ENCODE data around the gene LGALS9.
"Not testable (repeated sequence)": the region's sequence is repeated elsewhere in the genome, so short reads cannot be mapped to it uniquely, and the experiment has no call there.

DNA sequence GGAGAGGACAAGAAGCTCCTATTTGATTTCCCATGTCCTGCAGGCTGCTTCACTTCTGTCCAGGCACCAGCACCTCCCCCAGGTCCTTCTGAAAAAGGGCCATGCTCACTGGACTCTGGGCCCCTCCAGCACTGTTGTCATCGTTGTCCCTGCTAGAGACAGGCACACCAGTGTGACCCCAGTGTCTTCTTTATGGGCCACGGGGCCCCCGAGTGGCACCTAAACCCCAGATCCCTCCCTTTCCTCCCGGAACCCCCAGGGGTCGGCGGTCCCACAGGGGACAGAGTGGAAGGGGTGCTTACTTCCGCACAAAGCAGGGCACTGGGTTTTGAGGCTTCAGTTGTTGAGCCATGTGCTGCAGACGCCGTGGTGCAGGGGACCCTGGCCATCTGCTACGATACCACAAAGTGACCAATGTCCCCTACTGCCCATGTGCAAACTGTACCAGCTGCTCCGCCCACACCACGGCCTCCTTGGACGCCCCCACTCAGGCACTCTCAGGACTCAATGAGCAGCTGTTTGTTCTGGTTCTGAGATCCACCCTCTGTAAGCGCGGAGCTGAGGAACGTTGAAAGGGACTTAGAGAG lies 24.6 kb downstream of the LGALS9 start:
- not testable (repeated sequence) for TF ChIP-seq EZH2 (IDR thresholded peaks at IDR 0.05; ENCODE audit: borderline replicate concordance); EZH2phosphoT487 (IDR thresholded peaks at IDR 0.05; ENCODE audit: low read depth, severe bottlenecking, unreplicated experiment)
- TF ChIP-seq, protein P1, sequence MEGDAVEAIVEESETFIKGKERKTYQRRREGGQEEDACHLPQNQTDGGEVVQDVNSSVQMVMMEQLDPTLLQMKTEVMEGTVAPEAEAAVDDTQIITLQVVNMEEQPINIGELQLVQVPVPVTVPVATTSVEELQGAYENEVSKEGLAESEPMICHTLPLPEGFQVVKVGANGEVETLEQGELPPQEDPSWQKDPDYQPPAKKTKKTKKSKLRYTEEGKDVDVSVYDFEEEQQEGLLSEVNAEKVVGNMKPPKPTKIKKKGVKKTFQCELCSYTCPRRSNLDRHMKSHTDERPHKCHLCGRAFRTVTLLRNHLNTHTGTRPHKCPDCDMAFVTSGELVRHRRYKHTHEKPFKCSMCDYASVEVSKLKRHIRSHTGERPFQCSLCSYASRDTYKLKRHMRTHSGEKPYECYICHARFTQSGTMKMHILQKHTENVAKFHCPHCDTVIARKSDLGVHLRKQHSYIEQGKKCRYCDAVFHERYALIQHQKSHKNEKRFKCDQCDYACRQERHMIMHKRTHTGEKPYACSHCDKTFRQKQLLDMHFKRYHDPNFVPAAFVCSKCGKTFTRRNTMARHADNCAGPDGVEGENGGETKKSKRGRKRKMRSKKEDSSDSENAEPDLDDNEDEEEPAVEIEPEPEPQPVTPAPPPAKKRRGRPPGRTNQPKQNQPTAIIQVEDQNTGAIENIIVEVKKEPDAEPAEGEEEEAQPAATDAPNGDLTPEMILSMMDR (IDR thresholded peaks at IDR 0.05; ENCODE audit: poor library complexity), result not testable (repeated sequence)
